GM19238 (cell line): ENCODE results near the gene COL5A3.
"Not testable (repeated sequence)": the region's sequence is repeated elsewhere in the genome, so short reads cannot be mapped to it uniquely, and the experiment has no call there.

Experiments used
- DNase-seq: peaks from one replicate; pipeline ENCODE4 v3.0.0; 2011; ENCODE audit warnings: low spot score; ENCODE audit not compliant: insufficient read length

The COL5A3 gene

DNA sequence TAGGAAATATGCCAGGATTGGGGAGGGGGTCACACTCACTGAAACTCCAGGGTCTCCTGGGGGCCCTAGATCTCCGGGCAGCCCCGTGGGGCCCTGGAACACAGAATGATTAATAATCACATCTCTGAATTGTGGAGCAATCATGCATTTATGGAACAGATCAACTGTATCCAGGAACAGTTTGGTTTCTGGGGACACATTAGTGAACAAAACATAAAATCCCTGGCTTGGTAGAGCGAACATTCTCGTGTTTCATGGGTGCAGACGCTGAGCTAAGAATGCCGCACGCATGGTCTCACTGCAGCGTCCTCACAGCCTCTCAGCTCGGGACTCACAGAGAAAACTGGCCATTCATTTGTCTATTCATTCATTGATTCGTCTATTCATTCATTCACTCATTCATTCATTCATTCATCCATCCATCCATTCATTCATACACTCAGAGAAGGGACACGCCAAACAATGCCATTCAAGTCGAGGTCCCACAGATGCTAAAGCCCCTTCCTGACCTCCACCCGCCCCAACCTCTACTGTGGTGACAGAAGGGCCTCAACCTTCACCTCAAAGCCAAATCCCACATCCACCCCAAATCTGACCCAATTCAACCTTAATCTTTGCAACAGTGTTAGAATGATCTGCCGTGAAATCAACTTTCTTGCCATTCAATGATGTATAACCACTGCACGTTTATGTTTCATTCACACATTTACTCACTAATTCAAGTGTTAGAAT is 39.0 kb downstream of the COL5A3 start:
- DNase-seq, result no peak

- DNase-seq, result no peak
Observed at GRCh38 chr19:9970481-9970880, 39.8 kb downstream of the COL5A3 start.

DNA sequence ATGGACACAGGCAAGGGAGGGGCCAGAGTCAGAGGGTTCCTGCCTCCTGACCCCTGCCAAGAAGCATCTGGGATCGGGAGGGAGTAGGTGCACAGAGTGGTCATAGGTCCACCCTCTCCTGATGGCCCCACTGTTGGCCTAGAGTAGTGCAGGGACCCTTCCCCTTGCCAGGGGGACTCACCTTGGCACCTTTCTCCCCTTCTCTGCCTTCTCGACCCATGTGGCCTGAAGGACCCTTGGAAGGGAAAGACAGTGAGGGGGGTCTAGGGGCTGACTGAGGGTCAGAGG is 40.7 kb downstream of the COL5A3 start:
- DNase-seq, result no peak

- no peak for DNase-seq
Observed at GRCh38 chr19:9968820-9969687, 41.2 kb downstream of the COL5A3 start.

DNA sequence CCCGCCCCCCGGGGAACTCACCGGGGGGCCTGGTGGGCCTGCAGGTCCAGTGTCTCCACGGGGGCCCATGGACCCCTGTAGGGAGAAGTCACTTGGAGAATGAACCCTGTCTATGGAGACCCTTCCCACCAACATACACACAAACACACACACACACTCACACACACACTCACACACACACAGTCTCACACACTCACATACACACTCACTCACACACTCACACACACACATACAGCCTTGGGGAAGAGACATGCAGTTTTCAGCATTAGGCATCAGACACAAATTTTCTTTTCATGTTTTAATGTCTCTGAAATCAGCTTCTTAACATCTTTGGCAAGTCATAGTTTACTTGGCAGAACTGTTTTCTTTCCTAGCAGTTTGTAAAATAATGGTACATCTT is 43.0 kb downstream of the COL5A3 start:
- no peak for DNase-seq

DNA sequence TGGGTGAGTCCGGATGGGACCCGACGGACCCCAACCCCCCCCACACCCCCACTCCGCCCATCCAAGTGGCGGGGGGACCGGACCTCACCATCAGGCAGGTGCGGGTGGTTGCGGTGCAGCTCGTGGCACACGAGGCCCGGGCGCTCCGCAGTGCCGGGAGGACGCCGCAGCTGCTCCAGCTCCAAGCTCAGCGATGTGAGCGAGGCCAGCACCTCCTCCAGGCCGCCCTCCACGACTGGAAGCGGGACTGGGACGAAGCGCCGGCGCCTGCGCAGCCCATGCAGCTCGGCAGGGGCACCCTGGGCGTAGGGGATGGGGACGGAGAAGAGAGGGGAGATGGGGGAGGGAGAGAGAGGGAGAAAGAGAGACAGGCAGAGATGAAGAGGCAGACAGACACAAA is 43.9 kb downstream of the COL5A3 start:
- DNase-seq, result no peak

- no peak for DNase-seq
Observed at GRCh38 chr19:9966024-9966423, 44.3 kb downstream of the COL5A3 start.

DNA sequence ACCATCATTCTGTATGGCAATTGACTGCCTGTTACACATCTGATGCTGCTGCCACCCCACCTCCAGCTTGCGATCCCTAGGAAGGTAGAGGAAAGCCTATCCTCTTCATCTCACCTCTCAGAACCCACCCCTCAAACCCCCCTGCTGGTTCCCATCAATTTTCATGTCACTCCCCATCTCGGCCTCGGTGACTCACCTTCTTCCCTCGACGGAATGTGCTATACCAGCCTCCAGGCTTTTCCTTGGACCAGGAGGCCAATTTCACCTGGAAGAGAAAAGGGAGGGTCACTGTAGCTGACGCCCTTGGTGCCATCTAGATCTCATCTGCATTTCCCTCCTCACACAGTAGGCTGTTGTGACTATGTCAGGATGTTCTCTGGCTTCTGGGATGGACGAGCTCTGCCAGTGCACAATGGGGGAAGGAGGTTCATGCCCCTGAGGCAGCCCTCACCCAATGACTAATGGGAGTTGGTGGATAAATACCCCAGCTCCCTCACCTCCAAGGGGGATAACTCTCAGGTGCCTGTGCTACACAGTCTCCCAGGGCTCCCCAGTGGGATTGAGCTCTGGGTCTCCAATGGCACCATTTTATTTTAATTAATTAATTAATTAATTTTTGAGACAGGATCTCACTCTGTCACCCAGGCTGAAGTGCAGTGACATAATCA is 47.5 kb downstream of the COL5A3 start:
- DNase-seq, result no peak

- DNase-seq, result no peak
Observed at GRCh38 chr19:9961103-9961502, 49.2 kb downstream of the COL5A3 start.

GRCh38 chr19:9958379-9958821 is 51.9 kb downstream of the COL5A3 start:
- no peak for DNase-seq

DNA sequence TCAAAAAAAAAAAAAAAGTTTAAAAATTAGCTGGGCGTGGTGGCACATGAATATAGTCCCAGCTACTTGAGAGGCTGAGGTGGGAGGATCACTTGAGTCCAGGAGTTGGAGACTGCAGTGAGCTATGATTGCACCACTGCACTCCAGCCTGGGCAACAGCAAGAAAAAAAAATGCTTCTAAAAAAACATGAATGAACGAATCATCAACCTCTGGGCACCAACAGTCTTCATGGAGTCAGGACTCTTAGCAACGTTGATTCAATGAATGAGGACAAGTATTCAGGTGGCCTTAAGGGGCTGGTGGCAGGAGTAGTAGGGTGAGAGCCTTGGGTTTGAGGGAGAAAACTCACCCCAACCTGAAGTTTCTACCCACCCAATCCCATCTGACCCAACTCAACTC is 53.3 kb downstream of the COL5A3 start:
- DNase-seq, result no peak

DNA sequence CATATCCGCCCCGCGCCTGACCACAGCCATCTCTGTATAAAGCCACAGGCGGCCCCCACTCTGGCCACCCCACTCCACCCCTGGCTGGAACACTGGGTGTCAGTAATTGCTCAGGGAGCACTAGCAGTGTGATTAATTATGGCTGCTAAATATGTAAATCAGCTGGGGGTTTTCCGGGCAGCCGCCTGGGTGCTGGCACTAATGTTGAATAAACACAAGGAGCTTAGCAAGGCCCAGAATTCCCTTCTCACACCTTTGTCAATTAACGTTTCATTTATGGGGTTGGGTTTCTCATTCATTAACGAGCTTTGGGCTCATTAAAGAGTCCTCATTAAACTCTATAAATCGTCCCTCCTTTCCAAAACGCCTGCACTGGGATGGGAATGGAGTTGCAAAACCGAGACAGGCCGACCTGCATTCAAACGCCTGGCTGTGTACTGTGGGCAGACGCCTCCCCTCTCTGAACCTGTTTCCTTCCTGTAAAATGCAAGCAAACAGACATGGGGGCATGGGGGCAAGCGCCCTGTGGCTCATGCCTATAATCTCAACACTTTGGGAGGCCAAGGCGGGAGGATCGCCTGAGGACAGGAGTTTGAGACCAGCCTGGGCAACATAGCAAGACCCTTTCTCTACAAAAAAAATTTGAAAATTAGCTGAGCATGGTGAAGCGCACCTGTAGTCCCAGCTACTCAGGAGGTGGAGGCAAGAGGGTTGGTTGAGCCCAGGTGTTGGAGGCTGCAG is 56.3 kb downstream of the COL5A3 start:
- no peak for DNase-seq

GRCh38 chr19:9952276-9952675 is 58.0 kb downstream of the COL5A3 start:
- no peak for DNase-seq

- DNase-seq, result no peak
Observed at GRCh38 chr19:9947441-9947840, 62.9 kb downstream of the COL5A3 start.

- not testable (repeated sequence) for DNase-seq
Observed at GRCh38 chr19:9946528-9947125, 63.7 kb downstream of the COL5A3 start.

GRCh38 chr19:9945319-9945966 is 64.9 kb downstream of the COL5A3 start:
- no peak for DNase-seq

DNA sequence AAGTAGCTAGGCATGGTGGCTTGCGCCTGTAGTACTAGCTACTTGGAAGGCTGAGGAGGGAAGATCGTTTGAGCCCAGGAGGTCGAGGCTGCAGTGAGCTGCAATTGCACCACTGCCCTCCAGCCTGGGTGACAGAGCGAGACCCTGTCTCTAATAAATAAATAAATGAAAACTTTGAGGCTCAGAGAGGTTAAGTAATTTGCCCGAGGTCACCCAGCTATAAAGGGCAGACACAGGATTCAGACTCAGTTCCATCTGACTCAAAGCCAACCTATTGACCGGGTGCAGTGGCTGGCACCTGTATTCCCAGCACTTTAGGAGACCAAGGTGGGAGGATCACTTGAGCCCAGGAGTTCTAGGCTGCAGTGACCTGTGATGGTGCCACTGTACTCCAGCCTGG is 66.6 kb downstream of the COL5A3 start:
- no peak for DNase-seq

GRCh38 chr19:9941671-9942070 is 68.6 kb downstream of the COL5A3 start:
- DNase-seq, result no peak

DNA sequence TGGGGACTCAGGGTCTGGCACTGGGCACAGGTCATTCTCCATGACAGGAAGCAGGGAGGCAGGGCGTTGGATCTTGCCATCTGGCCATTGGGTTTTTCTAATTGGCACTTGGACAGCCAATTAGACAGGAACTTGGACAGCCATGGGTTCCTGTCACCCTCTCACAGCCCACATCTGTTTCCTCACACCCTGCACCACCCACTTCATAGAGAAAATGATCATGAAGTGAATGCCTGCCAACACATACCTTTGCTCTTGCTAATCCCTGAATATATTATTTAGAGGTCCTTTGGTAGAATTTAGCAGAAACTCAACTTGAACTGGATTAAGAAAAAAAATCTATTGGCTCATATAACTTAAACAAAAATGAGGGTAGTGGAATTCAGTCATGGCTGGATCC is 69.1 kb downstream of the COL5A3 start:
- no peak for DNase-seq

- DNase-seq, result no peak
Observed at GRCh38 chr19:9940778-9941177, 69.5 kb downstream of the COL5A3 start.
